HL-60/S4 treated with retinoic acid at 250 ng/mL for 4 days and 3 days (cell line): ENCODE results near the gene WDR7.

ENCODE experiments used
- in situ Hi-C: fragments of 300-500 bp; cut with MboI; formaldehyde crosslinking; loops from 2 replicates; pipeline ENCODE4 v1.7.0; 2022; ENCODE audit warnings: low sequenced_read_pairs

Gene WDR7

DNA sequence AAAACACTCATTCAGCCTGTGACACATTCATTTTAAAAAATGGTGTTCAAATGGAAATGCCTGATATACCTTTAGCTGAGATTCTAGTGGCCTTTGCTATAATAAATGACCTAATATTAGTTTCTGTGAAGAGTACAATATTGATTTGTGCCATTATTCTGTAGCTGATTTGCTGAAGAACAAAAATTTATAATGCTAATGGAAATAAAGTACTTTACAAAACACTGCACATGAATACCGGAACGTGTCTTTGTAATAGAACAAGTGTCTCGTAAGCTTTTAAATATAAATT lies 138.7 kb downstream of the WDR7 start:
- in situ Hi-C loops: no loop called here

DNA sequence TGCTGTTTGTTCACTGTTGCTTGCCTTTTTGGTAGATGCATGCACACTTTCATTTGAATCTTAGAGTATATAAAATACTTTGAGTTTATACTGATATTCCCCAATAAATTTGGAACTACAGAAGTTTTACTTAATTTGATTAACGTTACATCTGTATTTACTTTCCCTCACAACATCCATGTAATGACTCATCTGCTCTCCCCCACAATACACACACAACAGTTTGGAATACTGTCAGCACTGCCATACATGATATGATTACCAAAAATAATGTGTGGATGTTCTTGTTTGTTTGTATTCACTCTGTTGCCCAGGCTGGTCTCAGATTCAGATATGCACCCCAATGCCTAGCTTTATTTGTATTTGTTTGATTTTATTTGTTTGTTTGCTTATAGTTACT lies 144.2 kb downstream of the WDR7 start:
- in situ Hi-C loops: no loop called here

DNA sequence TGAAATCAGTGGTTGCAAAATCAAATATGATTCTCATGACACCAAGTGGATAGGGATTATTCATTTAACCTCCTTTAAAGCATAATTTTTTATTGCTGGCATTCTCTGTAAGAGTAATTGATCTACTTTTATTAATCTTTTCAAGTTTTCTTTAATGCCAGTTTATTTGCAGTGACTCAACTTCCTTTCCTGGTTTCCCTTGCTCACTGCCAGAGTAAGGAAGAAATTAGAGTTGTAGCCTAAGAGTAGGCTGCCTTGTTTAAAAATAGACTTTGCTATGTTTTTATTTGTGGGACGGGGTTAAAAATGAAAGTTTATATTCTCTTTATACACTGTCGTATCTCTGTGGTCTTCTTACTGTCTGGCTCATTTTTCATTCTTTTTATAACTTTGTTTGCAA lies 148.6 kb downstream of the WDR7 start:
- in situ Hi-C loops: no loop called here

DNA sequence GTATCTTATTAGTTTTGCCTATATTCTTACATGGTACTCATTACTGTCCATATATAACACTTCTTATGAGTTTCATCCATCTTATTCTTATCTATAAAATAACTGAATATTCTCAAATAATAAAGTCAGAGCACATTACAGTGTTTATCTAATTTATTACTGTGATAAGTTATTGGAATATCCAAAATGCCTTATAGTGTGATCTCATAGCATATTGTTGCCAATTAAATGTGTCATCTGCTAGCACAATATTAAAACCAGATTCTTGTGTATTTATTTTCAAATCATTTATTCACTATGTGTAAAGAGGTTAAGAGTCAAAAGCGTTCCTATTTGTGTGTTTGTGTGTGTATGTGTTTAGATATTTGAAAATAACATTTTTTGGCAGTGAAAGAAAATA lies 151.9 kb downstream of the WDR7 start:
- in situ Hi-C loops: no loop called here

DNA sequence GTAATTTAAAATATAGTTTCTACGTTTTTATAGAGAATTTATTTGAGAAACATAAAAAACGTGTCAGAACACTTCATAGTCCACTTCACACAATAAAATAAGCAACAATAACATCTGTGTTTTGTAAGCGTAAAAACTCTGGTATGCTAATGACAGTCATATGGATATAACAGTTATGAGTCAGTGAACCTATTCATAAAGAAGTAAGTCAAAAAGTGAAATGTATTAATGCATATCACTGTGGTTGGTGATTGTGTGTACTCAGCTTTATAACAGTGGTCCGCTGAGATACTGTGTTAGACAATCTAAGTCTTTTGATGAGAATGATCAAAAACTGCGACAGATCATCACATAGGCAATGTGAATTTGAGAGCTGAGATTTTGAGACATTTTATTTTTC lies 153.2 kb downstream of the WDR7 start:
- in situ Hi-C loops: no loop called here

DNA sequence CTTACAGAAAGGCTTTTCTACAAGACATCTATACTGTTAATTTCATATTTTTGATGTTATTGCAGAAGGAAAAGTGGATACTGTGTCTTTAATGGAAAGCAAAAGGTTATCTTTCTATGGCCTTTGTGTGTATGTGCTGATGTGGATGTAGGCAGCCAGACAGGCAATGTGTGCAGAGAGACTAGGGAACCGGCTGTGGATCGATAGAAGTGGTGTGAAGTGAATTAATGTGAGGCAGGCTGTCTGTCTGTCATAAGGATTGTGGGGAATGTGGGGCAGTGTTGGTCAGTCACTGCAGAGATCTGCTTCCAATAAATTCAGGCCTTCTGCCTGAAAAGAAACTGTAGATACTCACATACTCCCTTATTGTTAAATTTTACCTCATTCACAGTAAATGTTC lies 156.7 kb downstream of the WDR7 start:
- in situ Hi-C loops: no loop called here

DNA sequence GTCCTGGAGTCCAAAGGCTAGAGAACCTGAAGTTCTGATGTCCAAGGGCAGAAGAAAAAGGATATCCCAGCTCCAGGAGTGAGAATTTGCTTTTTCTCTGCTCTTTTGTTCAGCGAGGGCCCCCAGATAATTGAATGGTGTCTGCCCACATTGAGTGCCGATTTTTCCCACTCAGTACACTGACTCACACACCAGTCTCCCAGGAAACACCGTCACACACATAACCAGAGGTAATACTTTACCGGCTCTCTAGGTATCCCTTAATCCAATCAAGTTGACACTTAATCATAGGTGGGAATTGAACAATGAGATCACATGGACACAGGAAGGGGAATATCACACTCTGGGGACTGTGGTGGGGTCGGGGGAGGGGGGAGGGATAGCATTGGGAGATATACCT lies 161.5 kb downstream of the WDR7 start:
- in situ Hi-C loops: no loop called here

DNA sequence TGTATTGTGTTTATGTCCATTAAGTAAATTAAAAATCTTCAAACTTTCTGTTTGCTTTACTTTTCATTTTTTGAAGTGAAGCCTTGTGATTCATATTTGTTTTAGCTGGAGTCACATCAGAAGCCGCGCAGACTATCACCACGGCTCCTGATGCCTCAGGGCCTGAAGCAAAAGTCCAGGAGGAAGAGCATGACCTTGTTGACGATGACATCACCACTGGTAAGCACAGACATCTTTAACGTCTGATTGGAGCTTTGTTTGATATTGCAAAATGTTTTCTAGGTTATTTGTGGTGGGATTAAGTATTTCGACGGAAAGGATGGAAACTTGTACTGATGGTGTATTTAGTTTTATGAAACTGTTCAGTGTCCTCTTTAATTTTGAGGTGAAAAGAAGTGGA lies 164.8 kb downstream of the WDR7 start:
- in situ Hi-C loops: no loop called here

DNA sequence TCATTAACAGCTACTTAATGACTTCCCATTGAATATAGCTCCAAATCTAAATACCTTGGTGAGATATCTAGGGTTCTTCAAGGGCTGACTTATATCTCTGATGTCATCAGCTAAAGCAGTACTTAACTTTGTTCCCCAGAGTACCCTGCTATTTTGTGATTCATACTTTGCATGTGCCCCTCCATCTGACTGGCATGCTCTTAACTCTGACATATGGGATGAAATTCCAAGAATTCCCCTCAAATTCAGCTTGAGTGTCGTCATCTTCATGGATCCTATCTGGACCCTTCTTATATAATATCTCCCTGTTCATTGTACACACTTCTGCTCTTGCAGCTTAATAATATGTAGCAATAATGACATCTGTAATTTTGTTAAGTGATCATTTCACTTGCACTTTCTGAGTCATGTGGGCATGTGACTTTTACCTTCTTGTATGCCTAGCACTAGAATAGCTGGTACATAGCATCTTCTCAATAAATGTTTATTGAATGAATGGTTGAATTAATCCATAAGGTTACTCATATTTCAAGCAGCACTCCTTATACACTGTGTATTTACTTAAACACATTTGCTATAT lies 172.9 kb downstream of the WDR7 start:
- in situ Hi-C loops: no loop called here

DNA sequence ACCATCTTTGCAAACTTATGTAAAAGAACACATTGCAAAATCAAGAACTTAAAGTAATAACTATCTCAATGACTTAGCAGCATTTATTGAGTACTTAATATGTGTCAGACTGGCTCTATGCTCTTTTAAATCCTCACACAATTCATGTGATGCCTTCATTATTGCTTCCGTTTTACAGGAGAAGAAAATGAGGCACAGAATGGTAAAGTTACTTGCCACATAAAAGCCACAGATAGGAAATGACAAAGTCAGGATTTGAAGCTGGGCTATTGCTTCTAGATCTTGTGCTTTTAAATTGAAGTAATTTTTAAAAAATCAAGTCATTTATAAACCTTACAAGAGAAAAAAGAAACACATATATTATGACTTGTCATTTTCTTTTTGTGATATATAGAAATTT lies 174.2 kb downstream of the WDR7 start:
- in situ Hi-C loops: no loop called here

DNA sequence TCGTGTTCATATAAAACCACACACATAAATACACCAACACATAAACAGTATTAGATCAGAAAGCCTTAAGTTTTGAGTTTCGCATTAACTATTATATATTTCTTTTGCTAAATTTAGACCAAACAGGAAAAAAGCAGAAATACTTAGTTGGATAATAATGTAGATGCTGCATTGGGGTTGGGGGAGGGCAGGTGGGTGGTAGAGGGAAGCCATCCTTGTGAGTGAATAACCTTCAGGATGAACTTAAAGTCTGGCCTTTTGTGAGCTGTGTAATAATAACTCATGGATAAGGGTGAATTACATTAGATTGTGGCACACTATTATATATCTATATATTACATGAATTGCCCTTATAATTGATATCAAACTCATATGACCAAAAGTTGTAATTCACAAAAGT lies 174.7 kb downstream of the WDR7 start:
- in situ Hi-C loops: no loop called here

DNA sequence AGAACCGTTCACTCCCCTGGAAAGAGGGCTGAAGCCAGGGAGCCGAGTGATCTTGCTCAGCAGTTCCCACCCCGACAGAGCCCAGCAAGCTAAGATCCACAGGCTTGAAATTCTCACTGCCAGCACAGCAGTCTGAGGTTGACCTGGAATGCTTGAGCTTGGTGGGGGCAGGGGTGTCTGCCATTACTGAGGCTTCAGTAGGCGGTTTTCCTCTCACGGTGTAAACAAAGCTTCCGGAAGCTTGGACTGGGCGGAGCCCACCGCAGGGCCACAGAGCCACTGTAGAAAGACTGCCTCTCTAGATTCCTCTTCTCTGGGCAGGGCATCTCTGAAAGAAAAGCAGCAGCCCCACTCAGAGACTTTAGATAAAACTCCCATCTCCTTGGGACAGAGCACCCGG lies 180.8 kb downstream of the WDR7 start:
- in situ Hi-C loops: no loop called here

DNA sequence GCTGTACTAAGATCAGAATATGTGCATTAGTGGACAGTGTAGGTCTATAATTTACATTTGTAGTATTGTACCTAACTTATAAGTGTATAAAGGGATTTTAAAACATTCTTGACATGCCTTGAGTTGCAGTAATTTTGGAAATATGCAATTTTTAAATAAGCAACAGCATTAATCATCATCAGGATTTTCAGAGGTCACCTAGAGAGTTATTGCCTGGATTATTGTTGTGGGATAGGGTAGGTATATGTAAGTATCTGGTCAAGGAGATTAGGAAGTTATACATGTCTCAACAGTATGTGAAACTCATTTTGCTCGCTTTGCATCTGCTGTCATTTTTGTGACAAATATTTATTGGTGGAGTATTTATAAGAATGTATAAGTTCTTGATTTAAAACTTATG lies 184.2 kb downstream of the WDR7 start:
- in situ Hi-C loops: no loop called here

DNA sequence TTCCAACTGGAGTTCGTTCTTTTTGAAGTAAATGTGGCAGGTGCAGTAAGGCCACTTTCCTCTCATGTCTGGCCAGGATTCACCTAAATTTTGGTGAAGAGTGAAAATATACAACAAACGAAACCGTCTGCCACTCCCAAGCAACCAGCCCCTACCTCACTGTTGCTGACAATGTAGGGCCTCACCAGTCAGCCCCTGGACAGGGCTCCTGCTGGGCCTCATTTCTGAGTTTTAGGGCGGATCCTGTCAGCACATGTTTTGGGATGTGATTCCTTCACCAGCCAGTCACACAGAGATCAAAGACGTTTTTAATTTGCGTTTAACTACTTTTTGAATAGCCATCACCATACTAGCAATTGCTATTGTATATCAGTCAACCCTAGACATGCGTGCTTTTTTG lies 185.0 kb downstream of the WDR7 start:
- in situ Hi-C loops: no loop called here

DNA sequence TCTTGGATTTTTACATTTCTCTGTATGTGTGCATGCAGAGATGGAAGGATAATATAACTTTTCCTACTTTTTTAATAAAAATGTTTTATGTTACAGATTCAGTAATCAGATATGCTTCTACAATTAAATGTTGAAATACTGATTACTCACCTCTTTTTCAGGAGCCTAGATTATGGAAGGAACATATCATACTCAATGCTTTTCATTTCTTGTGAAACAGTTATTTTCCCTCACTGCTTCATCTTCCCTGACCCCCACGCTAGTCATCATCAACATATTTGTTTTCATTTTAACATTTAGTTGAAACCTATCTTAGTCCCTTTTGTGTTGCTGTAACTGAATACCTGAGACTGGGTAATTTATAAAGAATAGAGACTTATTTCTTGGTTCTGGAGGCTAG lies 190.7 kb downstream of the WDR7 start:
- in situ Hi-C loops: no loop called here

DNA sequence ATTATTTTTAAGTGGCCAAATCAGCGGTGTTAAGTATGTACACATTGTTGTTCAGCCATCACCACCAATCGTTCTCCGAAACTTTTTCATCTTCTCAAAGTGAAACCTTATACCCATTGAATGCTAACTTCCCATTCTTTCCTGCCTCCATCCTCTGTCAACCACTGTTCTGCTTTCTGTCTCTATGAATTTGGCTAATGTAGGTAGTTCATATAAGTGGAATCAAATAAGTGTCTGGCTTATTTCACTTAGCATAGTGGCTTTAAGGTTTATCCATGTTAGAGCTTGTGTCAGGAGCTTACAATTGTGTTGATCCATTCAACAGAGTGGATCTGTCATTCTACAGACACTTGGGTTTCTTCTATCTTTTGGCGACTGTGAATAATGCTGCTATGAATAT lies 192.1 kb downstream of the WDR7 start:
- in situ Hi-C loops: no loop called here

DNA sequence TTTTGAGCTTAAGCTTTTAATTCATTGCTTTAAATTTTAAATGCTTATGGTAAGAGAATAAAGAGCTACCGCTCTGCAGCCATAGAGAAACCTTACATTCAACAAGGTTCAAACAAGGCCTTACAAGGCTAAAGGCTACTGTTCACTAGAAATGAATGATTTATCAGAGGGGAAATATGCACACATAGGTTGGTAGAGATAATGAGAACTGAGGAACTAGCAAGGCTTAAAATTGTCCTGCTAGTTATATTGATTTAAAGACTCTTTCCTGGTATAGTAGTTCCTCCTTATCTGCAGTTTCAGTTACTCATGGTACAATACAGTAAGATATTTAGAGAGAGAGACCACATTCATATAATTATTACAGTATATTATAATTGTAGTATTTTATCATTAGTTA lies 193.4 kb downstream of the WDR7 start:
- in situ Hi-C loops: no loop called here

DNA sequence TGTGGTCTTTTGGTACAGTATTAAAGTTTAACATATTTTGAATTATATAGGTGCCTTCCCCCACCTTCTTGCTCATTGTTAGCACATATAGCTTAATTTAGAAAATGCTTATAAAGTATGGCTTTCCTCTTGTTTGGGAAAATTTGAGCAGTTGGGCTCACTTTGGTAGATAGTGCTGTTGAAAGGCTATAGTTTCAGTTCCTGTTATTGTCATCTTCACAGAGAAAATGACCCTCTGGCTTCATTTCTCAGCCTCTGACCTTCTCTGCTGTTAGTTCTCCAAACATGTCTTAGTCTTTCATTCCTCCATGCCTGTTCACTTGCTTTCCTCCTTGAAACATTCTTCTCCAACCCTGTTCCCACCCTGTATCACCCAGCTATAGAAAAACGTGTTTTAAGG lies 200.6 kb downstream of the WDR7 start:
- in situ Hi-C loops: no loop called here

DNA sequence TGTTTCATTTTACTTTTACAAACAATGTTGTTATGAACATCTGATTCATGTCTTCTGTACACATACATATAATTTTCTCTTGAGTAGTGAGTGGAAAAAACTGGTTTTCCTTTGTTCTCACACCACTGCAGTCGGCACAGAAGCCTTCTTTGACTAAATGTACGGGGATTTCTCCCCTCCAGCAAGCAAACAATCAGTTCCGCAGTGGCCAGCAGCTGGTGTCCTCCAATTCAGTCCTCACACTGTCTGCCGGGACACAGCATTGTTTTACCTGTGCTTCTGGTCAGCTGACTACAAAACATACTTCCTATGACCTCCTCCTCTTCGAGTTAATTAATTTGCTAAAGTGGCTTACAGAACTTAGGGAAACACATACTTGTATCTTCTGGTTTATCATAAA lies 202.8 kb downstream of the WDR7 start:
- in situ Hi-C loops: no loop called here

DNA sequence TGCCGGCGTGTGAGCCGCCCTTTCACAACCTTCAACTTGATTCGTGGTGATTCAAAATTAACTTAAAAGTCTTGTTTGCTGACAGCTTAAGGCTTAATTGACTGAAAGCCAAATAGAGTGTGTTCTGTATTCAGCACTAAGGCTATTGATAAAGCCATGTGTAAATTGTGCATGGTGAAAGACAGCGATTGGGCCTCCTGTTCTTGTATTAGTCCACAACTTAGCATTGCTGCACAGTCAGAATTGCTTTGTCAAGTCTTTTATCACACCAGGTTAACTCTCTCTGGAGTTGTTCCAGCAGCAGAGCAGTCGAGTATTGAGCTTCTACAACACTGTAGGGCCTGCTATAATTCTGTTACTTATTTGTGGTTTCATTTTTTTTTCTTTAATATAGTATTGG lies 210.1 kb downstream of the WDR7 start:
- in situ Hi-C loops: no loop called here

DNA sequence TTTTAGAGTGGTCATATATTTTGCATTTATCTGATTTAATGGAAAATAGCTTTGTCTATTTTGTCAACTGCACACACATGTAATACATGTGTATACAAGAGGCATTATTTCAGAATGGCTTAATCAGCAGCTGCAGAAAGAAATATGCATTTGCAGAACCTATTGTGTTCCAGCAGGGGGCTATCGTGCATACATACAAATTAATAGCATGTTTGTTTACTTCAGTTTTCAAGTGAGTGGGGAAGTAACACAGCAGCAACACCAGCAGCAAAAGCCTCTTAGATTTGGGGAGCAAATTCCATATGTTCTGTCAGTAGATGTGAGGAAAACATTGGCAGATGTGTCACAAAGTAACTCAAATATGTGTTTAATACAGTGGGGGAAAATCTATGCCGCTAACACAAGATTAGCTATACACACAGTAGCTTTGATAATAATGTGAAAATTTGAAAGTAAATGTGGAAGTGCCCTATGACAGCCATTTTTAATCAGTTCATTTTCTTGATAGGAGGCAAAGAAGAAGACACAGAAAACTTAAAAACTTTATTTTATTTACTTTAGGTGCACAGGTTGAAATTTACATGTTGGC lies 218.1 kb downstream of the WDR7 start:
- in situ Hi-C loops: no loop called here

DNA sequence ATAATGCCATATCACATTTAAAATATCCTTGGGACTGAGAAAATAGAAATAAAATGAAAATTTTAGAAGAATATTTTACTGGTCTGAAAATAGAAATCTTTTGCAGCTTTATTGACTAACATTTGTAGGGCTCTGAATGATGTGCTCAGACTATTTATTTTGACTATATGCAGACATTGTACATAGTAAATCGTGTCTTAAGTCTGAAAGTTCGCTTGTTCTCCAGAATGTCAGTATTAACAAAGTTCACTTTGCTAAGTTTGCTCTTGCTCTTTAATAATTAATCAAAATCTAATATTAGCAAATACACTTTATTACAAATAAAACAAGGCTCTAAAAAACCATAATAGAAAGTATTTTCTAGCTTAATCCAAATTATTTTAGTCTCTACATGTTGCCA lies 219.8 kb downstream of the WDR7 start:
- in situ Hi-C loops: no loop called here

DNA sequence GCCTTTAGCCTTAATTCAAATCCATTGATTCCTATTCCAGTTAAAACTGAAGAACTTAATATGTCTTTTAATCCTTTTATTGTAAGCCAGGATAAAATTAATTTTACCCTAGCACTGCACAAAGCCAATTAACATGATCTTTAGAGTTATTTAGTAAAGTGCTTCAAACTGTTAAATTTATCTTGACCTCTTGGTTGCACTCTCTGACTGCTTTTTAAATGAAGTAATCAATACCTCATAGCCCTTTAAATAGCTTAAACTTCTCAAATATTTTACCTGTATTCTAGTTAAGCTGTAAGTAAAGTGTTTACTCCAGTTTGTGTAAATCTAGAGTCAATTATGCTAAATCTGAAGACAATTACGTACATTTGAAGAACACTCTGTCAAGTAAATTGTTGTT lies 221.0 kb downstream of the WDR7 start:
- in situ Hi-C loops: no loop called here
